HepG2 (cell line): ENCODE measurements around the gene NRBF2. TPM values are rescaled to one million over a fixed set of nuclear protein-coding genes. Genes with fewer than 3 reads are reported as not detected.

Experiments used
- FOXO1 ChIP-seq: sonication (generic); formaldehyde crosslinking; IDR thresholded peaks from 2 replicates; pipeline ENCODE4 v1.4.0; 2020; ENCODE audit warnings: missing genetic modification reagents
- HIVEP1 ChIP-seq: sonication (generic); formaldehyde crosslinking; IDR thresholded peaks from 2 replicates; pipeline ENCODE4 v1.4.0; 2020; ENCODE audit warnings: mild to moderate bottlenecking, missing genetic modification reagents
- KDM2A ChIP-seq: sonication (generic); formaldehyde crosslinking; IDR thresholded peaks from 2 replicates; pipeline ENCODE4 v1.4.0; 2020; ENCODE audit warnings: low read depth, missing genetic modification reagents, borderline replicate concordance
- MXD4 ChIP-seq: IDR thresholded peaks from 2 replicates; pipeline ENCODE4 v1.6.1; 2016; ENCODE audit warnings: mild to moderate bottlenecking, missing biosample characterization, missing genetic modification reagents
- PRPF4 ChIP-seq: fragments of 200-400 bp; formaldehyde crosslinking; IDR thresholded peaks from 2 replicates; pipeline ENCODE4 v1.6.1; 2016; ENCODE audit warnings: low read length, low read depth; ENCODE audit not compliant: poor library complexity, severe bottlenecking
- SMAD3 ChIP-seq: sonication (generic); formaldehyde crosslinking; IDR thresholded peaks from 2 replicates; pipeline ENCODE4 v1.4.0; 2020; ENCODE audit warnings: missing genetic modification reagents
- SOX13 ChIP-seq, 3 experiments: fragments of 450-650 bp in 1 of 3; sonication (generic) in 1 of 3; formaldehyde crosslinking in 1 of 3; IDR thresholded peaks in 2 of 3; conservative IDR thresholded peaks in 1 of 3; 2 replicates each; pipeline versions ENCODE4 v1.5.0 to v1.6.1; 2016 to 2020; ENCODE audit warnings: antibody characterized with exemption in 1 of 3, mild to moderate bottlenecking in 1 of 3, missing compliant biosample characterization in 1 of 3, missing genetic modification reagents in 1 of 3, moderate library complexity in 1 of 3
- TOE1 ChIP-seq: sonication (generic); formaldehyde crosslinking; IDR thresholded peaks from 2 replicates; pipeline ENCODE4 v1.4.0; 2020; ENCODE audit warnings: mild to moderate bottlenecking, missing genetic modification reagents
- ZNF225 ChIP-seq: sonication (generic); formaldehyde crosslinking; IDR thresholded peaks from 2 replicates; pipeline ENCODE4 v1.4.0; 2020; ENCODE audit warnings: mild to moderate bottlenecking, missing genetic modification reagents
- ZNF354B ChIP-seq: sonication (generic); formaldehyde crosslinking; IDR thresholded peaks from 2 replicates; pipeline ENCODE4 v1.8.0; 2022; ENCODE audit warnings: mild to moderate bottlenecking, missing genetic modification reagents
- ZNF460 ChIP-seq: sonication (generic); formaldehyde crosslinking; IDR thresholded peaks from 2 replicates; pipeline ENCODE4 v1.5.1; 2020; ENCODE audit warnings: missing genetic modification reagents, mild to moderate bottlenecking, borderline replicate concordance
- ZNF496 ChIP-seq: sonication (generic); formaldehyde crosslinking; IDR thresholded peaks from 2 replicates; pipeline ENCODE4 v1.8.1; 2023; ENCODE audit warnings: mild to moderate bottlenecking, moderate library complexity, missing genetic modification reagents; ENCODE audit not compliant: insufficient replicate concordance
- ZNF546 ChIP-seq: sonication (generic); formaldehyde crosslinking; conservative IDR thresholded peaks from 2 replicates; pipeline ENCODE4 v1.8.1; 2023; ENCODE audit warnings: mild to moderate bottlenecking, missing genetic modification reagents
- ZNF724P ChIP-seq: sonication (generic); formaldehyde crosslinking; IDR thresholded peaks from 2 replicates; pipeline ENCODE4 v1.8.0; 2022; ENCODE audit warnings: missing genetic modification reagents, borderline replicate concordance
- polyA plus RNA-seq, 8 experiments: library from polyadenylated mRNA; depleted of rRNA in 3 of 8; stranded (reverse) in 7 of 8; unstranded in 1 of 8; fragments of >200 nt; fragmentation: Illumina TruSeq in 4 of 8; extraction: Trizol in 4 of 8; gene quantifications; 2 replicates each; pipeline versions ENCODE4 v1.2.1 to v1.2.3, GENCODE V29; 2011 to 2016; ENCODE audit warnings: low read depth in 4 of 8, missing spikeins in 1 of 8, mixed read lengths in 1 of 8; ENCODE audit not compliant: insufficient read depth in 1 of 8
- total RNA-seq, 5 experiments: library from RNA; depleted of rRNA; stranded (reverse); fragments of >200 nt; fragmentation: Illumina TruSeq; extraction: Trizol; gene quantifications; 2 replicates each; pipeline ENCODE4 v1.2.3, GENCODE V29; 2016; ENCODE audit warnings: low read depth in 1 of 5
- TF ChIP-seq, protein P1 (sequence below): IDR thresholded peaks from 2 replicates; pipeline ENCODE4 v1.6.1; 2016
- TF ChIP-seq, protein P2 (sequence below): sonication (generic); formaldehyde crosslinking; IDR thresholded peaks from 2 replicates; pipeline ENCODE4 v1.5.0; 2020; ENCODE audit warnings: missing genetic modification reagents, mild to moderate bottlenecking, borderline replicate concordance
- TF ChIP-seq, protein P3 (sequence below): sonication (generic); formaldehyde crosslinking; IDR thresholded peaks from 2 replicates; pipeline ENCODE4 v1.4.0; 2020; ENCODE audit warnings: mild to moderate bottlenecking, missing genetic modification reagents
- TF ChIP-seq, protein P4 (sequence below): sonication (generic); formaldehyde crosslinking; IDR thresholded peaks from 2 replicates; pipeline ENCODE4 v1.8.0; 2022; ENCODE audit warnings: missing genetic modification reagents, mild to moderate bottlenecking, moderate library complexity, borderline replicate concordance
- TF ChIP-seq, protein P5 (sequence below): sonication (generic); formaldehyde crosslinking; IDR thresholded peaks from 2 replicates; pipeline ENCODE4; 2020; ENCODE audit warnings: missing genetic modification reagents, mild to moderate bottlenecking, borderline replicate concordance

Gene NRBF2
- total and polyA plus RNA-seq, 2 of the 13 experiments (the other 11 are each of a cell fraction or from before 2014, with no cell fraction given) = 20.0 to 28.4 TPM

DNA sequence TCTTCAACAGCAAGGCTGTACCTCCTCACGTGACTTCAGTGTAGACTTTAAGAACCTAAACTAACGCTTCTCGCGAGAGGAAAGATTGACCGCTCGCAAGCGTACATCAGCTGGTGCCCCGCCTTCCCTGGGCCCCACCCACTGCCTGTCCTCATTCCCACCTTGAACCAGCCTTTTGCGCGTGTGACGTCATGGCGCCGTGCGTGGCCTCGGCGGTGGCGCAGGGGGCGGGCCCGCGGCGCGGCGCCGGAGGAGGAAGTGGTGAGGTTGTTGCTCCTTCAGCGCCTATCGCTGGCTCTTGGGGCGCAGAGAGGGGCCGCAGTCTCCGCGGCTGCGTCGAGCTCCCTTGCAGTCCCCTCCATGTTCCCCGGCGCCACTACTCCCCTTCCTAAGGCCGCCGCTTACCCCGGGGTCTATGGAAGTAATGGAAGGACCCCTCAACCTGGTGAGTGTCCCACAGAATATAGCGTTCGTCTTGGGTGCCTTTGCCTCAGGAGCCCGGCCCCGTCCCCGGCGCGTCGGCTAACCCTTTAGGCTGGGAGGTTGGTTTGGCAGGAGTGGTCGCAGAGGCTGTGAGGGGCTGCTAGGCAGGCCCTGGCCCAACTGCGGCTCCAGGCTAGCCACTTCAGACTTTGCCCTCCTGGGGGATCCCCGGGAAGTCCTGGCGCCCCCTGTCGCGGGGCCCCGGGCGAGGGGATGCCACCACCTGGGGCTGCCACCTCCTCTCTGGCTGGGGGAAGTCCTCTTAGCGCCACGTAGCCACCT is at the start of gene NRBF2 (continued):
- TF ChIP-seq SOX13 (IDR thresholded peaks at IDR 0.05) = no peak; the same call in 1 of the 2 replicates
- peak in 1 of 2 experiments; percentile 23; a peak in 1 of 4 replicates for TF ChIP-seq SOX13 (CRISPR knock-in tag; conservative IDR thresholded peaks at IDR 0.05 in 1 of 2, IDR thresholded peaks at IDR 0.05 in 1 of 2)
- TF ChIP-seq, protein P1, sequence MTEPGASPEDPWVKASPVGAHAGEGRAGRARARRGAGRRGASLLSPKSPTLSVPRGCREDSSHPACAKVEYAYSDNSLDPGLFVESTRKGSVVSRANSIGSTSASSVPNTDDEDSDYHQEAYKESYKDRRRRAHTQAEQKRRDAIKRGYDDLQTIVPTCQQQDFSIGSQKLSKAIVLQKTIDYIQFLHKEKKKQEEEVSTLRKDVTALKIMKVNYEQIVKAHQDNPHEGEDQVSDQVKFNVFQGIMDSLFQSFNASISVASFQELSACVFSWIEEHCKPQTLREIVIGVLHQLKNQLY (CRISPR knock-in tag) = no peak; the same call in 1 of the 2 replicates
- TF ChIP-seq ZNF496 = no peak
- TF ChIP-seq KDM2A (CRISPR knock-in tag) = peak; percentile 67
- TF ChIP-seq ZNF225 (CRISPR knock-in tag) = 0 out of 2 replicates have a peak, but pooled peaks have one; percentile 39
- TF ChIP-seq MXD4 (CRISPR knock-in tag) = 0 out of 2 replicates have a peak, but pooled peaks have one; percentile 45
- TF ChIP-seq ZNF546 (CRISPR knock-in tag) = peak; percentile 70; the same call in 1 of the 2 replicates
- no peak; the same call in 1 of the 2 replicates for TF ChIP-seq ZNF354B (CRISPR knock-in tag)
- TF ChIP-seq FOXO1 (CRISPR knock-in tag) = no peak; the same call in 1 of the 2 replicates
- TF ChIP-seq, protein P2, sequence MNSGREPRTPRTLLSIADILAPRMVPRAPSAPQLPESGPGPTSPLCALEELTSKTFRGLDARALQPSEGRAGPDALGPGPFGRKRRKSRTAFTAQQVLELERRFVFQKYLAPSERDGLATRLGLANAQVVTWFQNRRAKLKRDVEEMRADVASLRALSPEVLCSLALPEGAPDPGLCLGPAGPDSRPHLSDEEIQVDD (CRISPR knock-in tag) = no peak; the same call in 1 of the 2 replicates
- TF ChIP-seq, protein P3, sequence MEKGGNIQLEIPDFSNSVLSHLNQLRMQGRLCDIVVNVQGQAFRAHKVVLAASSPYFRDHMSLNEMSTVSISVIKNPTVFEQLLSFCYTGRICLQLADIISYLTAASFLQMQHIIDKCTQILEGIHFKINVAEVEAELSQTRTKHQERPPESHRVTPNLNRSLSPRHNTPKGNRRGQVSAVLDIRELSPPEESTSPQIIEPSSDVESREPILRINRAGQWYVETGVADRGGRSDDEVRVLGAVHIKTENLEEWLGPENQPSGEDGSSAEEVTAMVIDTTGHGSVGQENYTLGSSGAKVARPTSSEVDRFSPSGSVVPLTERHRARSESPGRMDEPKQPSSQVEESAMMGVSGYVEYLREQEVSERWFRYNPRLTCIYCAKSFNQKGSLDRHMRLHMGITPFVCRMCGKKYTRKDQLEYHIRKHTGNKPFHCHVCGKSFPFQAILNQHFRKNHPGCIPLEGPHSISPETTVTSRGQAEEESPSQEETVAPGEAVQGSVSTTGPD (CRISPR knock-in tag) = no peak; the same call in 1 of the 2 replicates
- TF ChIP-seq ZNF460 (CRISPR knock-in tag) = no peak
- TF ChIP-seq, protein P4, sequence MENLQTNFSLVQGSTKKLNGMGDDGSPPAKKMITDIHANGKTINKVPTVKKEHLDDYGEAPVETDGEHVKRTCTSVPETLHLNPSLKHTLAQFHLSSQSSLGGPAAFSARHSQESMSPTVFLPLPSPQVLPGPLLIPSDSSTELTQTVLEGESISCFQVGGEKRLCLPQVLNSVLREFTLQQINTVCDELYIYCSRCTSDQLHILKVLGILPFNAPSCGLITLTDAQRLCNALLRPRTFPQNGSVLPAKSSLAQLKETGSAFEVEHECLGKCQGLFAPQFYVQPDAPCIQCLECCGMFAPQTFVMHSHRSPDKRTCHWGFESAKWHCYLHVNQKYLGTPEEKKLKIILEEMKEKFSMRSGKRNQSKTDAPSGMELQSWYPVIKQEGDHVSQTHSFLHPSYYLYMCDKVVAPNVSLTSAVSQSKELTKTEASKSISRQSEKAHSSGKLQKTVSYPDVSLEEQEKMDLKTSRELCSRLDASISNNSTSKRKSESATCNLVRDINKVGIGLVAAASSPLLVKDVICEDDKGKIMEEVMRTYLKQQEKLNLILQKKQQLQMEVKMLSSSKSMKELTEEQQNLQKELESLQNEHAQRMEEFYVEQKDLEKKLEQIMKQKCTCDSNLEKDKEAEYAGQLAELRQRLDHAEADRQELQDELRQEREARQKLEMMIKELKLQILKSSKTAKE (CRISPR knock-in tag) = peak; percentile 64; the same call in 1 of the 2 replicates
- peak; percentile 100 for TF ChIP-seq HIVEP1 (CRISPR knock-in tag)
- no peak for TF ChIP-seq SMAD3
- TF ChIP-seq, protein P5, sequence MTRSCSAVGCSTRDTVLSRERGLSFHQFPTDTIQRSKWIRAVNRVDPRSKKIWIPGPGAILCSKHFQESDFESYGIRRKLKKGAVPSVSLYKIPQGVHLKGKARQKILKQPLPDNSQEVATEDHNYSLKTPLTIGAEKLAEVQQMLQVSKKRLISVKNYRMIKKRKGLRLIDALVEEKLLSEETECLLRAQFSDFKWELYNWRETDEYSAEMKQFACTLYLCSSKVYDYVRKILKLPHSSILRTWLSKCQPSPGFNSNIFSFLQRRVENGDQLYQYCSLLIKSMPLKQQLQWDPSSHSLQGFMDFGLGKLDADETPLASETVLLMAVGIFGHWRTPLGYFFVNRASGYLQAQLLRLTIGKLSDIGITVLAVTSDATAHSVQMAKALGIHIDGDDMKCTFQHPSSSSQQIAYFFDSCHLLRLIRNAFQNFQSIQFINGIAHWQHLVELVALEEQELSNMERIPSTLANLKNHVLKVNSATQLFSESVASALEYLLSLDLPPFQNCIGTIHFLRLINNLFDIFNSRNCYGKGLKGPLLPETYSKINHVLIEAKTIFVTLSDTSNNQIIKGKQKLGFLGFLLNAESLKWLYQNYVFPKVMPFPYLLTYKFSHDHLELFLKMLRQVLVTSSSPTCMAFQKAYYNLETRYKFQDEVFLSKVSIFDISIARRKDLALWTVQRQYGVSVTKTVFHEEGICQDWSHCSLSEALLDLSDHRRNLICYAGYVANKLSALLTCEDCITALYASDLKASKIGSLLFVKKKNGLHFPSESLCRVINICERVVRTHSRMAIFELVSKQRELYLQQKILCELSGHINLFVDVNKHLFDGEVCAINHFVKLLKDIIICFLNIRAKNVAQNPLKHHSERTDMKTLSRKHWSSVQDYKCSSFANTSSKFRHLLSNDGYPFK (CRISPR knock-in tag) = peak; percentile 84
- 0 out of 2 replicates have a peak, but pooled peaks have one; percentile 42 for TF ChIP-seq ZNF724P (CRISPR knock-in tag)
- no peak for TF ChIP-seq TOE1 (CRISPR knock-in tag)
- TF ChIP-seq PRPF4 = no peak
